ENCODE measurements around the gene SH3BP5.

SH3BP5 gene

GRCh38 chr3:15264486-15264885, 67.9 kb downstream of the SH3BP5 start:
- in situ Hi-C loops (cut with MboI; ENCODE audit: low pct_unique_long_range_greater_than_20kb, low sequenced_read_pairs, unreplicated experiment) = loop anchor here (25.0 kb wide), 1 partner anchor 298 kb away; no protein-coding TSS in a partner anchor
- DNase-seq (ENCODE audit: low spot score) = no peak
- TF ChIP-seq CTCF (IDR thresholded peaks at IDR 0.05; ENCODE audit: extremely low read depth, insufficient read depth, missing control alignments) = no peak

- TF ChIP-seq CTCF (IDR thresholded peaks at IDR 0.05; ENCODE audit: extremely low read depth, insufficient read depth, missing control alignments) = no peak
- in situ Hi-C loops (cut with MboI; ENCODE audit: low pct_unique_long_range_greater_than_20kb, low sequenced_read_pairs, unreplicated experiment) = loop anchor here (25.0 kb wide), 1 partner anchor 298 kb away; no protein-coding TSS in a partner anchor
- no peak for DNase-seq (ENCODE audit: low spot score)
Measured at GRCh38 chr3:15263926-15264325, 68.5 kb downstream of the SH3BP5 start.

DNA sequence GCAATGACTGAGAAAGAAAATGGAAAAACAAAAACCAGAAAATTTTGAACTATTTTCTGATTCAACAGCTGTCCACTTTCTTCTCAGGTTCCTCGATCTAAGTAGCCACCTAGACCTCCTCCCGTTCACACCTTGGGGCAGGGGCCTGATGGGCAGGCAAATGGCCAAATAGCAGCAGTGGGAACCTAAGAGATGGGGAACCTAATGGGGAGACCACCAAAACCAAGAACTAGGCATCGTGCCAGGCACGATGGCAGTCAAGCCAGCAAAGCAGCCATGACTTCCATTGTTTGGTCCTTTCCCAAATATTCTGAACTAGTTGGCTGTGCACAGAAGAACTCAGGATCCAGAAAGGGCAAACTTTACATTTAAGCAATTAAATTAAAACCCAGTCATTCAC, 69.3 kb downstream of the SH3BP5 start:
- TF ChIP-seq CTCF (IDR thresholded peaks at IDR 0.05; ENCODE audit: extremely low read depth, insufficient read depth, missing control alignments) = no peak
- in situ Hi-C loops (cut with MboI; ENCODE audit: low pct_unique_long_range_greater_than_20kb, low sequenced_read_pairs, unreplicated experiment) = loop anchor here (25.0 kb wide), 1 partner anchor 299 kb away; no protein-coding TSS in a partner anchor
- no peak for DNase-seq (ENCODE audit: low spot score)

DNA sequence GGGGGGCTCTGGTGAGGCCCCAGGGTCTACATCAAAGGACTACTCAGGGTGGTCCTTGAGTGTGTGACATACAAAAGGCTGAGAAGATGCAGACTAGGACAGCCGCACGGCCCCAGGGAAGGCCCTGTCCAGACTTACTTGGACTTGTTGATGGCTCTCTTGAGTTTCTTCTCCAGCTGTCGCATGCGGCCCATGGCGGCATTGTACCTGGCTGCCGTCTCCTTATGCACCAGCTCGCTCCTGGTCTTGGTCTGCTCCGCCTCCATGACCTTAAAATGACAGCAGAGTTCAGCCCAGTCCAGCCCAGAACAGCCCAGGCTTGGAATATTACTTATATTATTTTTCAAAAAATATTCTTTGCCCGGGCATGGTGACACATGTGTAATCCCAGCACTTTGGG, 70.4 kb downstream of the SH3BP5 start:
- in situ Hi-C loops (cut with MboI; ENCODE audit: low pct_unique_long_range_greater_than_20kb, low sequenced_read_pairs, unreplicated experiment) = loop anchor here (25.0 kb wide), 1 partner anchor 300 kb away; no protein-coding TSS in a partner anchor
- TF ChIP-seq CTCF (IDR thresholded peaks at IDR 0.05; ENCODE audit: extremely low read depth, insufficient read depth, missing control alignments) = no peak
- DNase-seq (ENCODE audit: low spot score) = no peak

GRCh38 chr3:15261274-15261673, 71.1 kb downstream of the SH3BP5 start:
- in situ Hi-C loops (cut with MboI; ENCODE audit: low pct_unique_long_range_greater_than_20kb, low sequenced_read_pairs, unreplicated experiment) = loop anchor here (25.0 kb wide), 1 partner anchor 301 kb away; no protein-coding TSS in a partner anchor
- no peak for DNase-seq (ENCODE audit: low spot score)
- no peak for TF ChIP-seq CTCF (IDR thresholded peaks at IDR 0.05; ENCODE audit: extremely low read depth, insufficient read depth, missing control alignments)

DNA sequence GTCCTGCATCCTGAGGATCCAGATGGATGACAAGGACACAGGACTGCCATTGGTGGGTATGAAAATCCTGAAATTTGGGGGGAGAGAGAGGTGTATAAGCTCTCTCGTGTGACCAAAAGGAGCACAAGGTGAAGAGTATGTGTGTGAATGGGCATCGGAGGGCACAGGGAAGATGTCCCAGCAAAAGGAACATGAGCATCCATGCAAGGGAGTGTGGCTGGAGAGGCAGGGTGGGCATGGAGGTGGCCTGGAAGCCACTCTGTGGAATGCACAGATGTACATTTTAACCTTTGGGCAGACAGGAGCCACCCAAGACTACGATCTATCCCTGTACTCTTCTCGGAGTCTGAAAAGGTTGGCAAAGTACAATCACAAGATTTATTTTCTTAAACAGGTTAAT, 71.9 kb downstream of the SH3BP5 start:
- in situ Hi-C loops (cut with MboI; ENCODE audit: low pct_unique_long_range_greater_than_20kb, low sequenced_read_pairs, unreplicated experiment) = loop anchor here (25.0 kb wide), 1 partner anchor 302 kb away; no protein-coding TSS in a partner anchor
- no peak for DNase-seq (ENCODE audit: low spot score)
- TF ChIP-seq CTCF (IDR thresholded peaks at IDR 0.05; ENCODE audit: extremely low read depth, insufficient read depth, missing control alignments) = no peak
